HG03521 (cell line): Measurements from ENCODE around the gene PTPRM.

ENCODE experiments used
- ATAC-seq: cut with Tn5 transposase; IDR thresholded peaks from one replicate; pipeline ENCODE4 v1.9.1; 2021; ENCODE audit warnings: mild to moderate bottlenecking, moderate library complexity; ENCODE audit not compliant: unreplicated experiment

The PTPRM gene

DNA sequence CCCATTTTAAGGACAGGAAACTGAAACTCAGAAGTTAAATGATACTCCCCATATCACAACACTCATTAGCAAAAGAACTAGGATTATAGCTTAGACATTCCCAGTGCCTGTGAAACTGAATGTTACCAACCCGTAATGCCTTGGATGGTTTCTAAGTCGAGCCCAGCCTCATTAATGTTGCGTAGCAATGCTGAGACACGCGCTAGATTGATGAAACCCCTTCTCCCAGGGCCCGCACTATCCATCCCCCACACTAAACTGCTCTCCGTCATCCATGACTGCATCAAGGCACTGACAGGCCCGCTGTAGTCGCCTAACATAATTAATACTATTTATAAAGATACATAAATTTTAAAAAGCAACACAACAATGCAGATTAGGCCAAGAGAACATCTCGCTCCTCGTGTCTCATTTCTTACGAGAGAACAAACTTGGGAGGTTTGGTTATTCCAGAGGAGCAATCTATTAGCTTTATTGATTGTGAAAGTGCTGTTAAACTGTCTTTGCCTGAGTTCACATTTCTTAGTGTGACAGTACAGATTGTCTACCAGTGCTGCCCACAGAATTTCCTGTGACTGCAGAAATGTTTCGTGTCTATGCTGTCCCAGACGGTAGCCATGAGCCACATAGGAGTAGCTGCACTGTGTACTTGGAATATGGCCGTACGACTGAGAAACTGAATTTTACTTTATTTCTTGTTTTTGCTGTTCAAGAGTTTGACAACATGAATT is 729.9 kb downstream of the PTPRM start:
- no peak for ATAC-seq

- ATAC-seq, result no peak
Observed at GRCh38 chr18:8298186-8298585, 731.1 kb downstream of the PTPRM start.

DNA sequence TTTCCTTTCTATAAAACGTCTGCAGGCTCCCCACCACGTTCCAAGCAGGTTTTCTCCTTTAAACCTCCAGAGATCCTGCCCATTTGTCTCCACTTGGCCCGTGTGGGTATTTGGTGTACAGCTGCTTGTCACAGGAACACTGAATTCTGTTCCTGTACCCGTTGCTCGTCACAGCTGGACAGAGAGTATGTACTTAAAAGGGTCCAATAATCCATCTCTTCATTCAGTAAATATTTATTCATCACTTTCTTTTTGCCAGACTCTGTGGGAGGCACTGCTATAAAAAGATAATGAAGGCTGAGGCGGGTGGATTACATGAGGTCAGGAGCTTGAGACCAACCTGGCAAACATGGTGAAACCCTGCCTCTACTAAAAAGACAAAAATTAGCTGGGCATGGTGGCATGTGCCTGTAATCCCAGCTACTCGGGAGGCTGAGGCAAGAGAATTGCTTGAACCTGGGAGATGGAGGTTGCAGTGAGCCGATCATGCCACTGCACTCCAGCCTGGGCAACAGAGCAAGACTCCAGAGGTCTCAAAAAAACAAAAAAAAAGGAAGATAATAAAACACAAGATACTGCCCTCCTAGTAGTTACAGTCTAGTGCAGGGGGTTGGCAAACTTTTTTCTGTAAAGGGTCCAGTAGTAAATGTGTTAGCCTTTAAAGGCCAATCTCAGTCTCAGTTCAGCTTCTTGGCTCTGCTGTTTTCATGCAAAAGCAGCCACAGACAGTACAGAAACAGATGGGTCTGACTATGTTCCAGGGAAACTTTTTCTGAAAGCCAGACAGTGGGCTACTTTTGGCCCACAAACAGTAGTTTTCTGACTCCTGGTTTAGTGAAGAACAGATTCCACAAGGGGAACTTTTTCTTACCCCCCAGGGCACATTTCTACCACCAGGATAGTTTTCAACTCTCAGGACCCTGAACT is 732.2 kb downstream of the PTPRM start:
- ATAC-seq, result no peak

DNA sequence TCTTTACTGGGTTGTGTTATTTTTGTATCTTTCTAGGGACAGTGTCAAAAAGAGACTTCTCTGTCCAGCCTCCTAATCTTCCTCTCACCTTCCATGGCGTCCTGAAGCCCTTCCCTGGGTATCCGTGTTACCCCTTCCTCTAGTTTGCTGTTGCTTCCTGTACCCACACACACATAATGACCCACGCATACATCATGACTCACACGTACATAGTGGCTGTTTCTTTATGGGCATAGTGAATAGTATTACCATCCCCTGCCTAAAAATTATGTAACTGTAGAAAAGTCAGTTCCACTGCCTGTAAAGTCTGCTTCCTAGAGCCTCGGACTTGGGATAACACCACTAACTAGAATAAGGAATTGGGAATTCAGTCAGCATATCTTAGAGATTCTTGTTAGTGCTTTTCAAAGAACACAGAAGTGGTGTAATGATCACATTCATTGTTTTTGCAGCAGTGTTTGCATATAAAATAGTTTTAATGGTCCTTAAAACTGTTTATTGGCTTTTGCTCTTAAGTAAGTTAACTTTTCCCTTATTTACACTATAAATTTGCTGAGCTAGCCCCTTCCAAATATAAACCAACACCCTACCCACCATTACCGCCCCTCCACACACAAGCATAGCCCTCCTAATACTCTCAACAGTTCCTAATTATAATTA is 733.8 kb downstream of the PTPRM start:
- no peak for ATAC-seq

GRCh38 chr18:8301427-8302172 is 734.5 kb downstream of the PTPRM start:
- no peak for ATAC-seq

DNA sequence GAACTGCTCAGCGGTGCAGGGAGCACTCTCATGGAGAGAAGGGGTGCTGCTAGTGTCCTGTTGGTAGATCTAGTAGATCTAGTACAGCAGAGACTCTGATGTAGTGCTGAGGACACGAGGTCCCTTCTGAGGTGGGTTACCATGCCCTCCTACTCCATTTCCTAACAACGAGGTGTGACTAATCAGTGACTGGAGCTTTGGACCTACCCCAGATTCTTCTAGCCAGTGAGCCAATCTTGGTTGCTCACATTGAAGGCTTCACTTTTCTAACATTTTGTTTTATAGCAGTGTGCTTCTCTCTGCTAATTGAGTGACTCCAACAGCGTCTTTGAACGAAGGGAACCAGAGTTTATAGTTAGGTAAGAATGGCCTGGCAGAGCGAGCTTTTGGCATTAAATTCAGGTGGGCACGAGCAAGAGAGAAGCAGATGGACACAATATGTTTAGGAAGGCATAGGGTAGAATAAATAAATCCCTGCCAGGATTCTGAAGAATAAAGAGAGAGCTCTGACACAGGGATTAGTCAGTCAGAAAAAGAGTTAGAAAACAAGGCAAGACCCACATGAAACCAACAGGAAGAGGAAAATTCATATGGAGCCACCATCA is 736.1 kb downstream of the PTPRM start:
- ATAC-seq, result no peak

- ATAC-seq, result no peak
Observed at GRCh38 chr18:8307960-8308359, 740.8 kb downstream of the PTPRM start.

GRCh38 chr18:8313043-8313442 is 745.9 kb downstream of the PTPRM start:
- ATAC-seq, result no peak

- no peak for ATAC-seq
Observed at GRCh38 chr18:8314124-8314523, 747.0 kb downstream of the PTPRM start.

GRCh38 chr18:8319798-8320489 is 752.8 kb downstream of the PTPRM start:
- ATAC-seq, result no peak

DNA sequence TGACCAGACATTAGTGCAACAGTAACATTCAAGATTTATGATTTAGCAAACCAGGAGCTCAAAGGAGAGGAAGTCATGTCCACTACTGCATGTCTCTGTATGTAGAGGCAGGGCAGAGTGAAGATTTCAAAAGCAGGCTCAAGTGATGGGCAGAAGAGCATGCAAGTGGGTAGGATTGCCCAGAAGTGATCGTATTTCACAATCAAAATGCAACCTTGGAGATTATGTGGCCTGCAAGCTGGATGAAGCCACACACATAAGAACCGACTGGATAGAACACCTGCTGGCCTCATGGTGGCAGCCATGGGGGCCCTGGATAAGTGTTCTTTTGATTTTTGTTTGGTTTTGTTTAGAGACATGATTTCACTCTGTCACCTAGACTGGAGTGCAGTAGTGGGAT is 755.4 kb downstream of the PTPRM start:
- no peak for ATAC-seq

DNA sequence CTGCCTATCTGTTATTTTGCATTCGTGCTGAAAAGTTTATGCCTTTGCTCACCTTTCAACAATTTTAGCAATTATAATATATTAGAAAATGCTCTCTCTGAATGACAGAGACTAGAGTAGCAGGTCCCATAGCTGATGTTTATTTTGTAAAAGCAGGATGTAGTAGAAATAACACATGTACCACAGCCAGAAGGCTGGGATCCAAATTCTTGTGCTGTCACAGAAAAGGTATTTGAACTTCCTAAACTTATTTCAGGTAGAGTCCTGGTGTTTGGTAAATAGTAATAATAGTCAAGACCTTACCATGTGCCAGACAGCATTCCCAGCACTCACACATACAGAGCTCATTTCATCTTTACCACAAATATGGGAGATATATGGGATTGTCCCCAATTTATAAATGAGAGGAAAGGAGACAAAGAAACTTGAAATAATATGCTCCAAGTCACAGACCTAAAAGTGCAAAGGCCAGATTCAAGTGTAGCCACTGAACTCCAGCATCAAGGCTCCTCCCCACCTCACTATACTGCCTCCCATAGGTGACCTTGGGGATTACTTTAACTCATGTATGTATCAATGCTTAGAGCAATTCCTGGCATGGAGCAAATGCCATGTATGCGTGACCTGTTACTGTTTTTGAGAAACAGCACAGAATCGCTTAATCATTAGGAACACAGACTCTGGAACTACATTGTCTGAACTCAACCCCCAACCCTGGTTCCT is 757.4 kb downstream of the PTPRM start:
- ATAC-seq, result no peak

DNA sequence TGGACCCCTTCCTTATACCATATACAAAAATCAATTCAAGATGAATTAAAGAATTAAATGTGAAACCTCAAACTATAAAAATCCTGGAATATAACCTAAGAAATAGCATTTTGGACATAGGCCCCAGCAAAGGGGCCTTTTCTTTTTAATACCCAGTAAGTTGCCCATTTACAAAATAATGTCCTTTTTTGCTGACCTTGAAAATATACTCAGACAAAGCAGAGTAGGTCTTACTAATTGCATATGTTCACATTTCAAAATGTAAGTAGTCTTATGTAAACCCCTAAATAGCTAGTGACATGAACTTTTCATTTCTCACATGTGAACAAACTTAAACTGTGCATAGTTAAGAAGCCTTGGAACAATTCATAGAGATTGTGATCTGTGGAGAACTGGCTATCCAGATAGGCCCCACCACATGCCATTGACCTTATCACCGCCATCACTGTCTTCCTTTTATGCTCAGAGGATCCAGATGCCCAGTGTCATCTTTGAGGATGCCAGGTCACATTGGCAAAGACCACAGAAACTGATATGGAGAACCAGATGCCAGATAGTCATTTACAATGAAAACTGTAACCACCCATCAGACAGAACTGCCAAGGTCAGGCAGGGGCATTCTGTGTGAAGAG is 759.8 kb downstream of the PTPRM start:
- no peak for ATAC-seq

GRCh38 chr18:8328126-8328525 is 761.0 kb downstream of the PTPRM start:
- ATAC-seq, result no peak

DNA sequence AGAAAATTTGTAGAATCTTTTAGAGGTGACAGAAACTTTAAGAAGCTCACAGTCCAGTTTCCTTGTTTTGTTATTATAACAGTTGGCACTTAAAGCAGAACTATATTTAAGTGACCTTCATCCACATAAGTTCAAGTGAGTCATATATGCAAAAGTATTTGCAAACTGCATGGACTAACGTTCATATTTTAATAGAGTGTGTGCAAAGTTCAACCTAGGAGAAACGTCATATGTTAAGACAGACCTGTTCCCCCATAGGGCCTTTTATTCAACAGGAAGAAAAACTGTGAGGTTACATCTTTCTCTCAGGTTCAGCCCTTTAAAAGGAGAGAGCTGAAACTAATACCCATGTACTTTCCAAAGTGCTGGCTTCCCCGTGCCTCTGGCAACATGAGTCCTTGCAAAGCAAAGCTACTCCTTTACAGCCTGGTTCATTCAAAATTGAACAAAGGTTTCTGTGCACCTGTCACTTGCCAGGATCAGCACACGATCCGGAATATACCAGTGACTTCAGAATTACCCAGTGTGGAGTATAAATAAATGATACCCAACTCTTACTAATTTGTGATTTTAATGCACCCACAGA is 762.2 kb downstream of the PTPRM start:
- ATAC-seq, result no peak

GRCh38 chr18:8330575-8330974 is 763.5 kb downstream of the PTPRM start:
- ATAC-seq, result no peak

GRCh38 chr18:8332286-8332685 is 765.2 kb downstream of the PTPRM start:
- ATAC-seq, result no peak

GRCh38 chr18:8333961-8334360 is 766.8 kb downstream of the PTPRM start:
- no peak for ATAC-seq
